Right hindlimb (tissue), 1 donor: ENCODE data around the gene NUDT13.

Source experiments
- DNase-seq: peaks from one replicate; pipeline ENCODE4 v3.0.0-alpha.2; 2018

The NUDT13 gene

GRCh38 chr10:73167458-73167782 is 57.2 kb downstream of the NUDT13 start:
- DNase-seq = no peak

- DNase-seq = peak; percentile 98
These were observed 57.7 kb downstream of the NUDT13 start, which contains the start of the genes ECD and FAM149B1 for GRCh38 chr10:73167783-73168464. Gene ECD, minus strand, starts transcription at chr10:73168008. Its CDS starts 4,071 bp downstream, at chr10:73163937. Gene FAM149B1, plus strand, starts transcription at chr10:73168119. Its CDS starts 221 bp downstream, at chr10:73168340.

GRCh38 chr10:73168465-73168803 is 58.2 kb downstream of the NUDT13 start:
- no peak for DNase-seq

GRCh38 chr10:73169320-73169719 is 59.1 kb downstream of the NUDT13 start:
- no peak for DNase-seq

- DNase-seq = no peak
These were observed 62.6 kb downstream of the NUDT13 start for GRCh38 chr10:73172867-73173266.

GRCh38 chr10:73174148-73174925 is 64.1 kb downstream of the NUDT13 start:
- no peak for DNase-seq
